ENCODE data around the gene KIF16B.

KIF16B gene

GRCh38 chr20:16493486-16493885 is 79.8 kb downstream of the KIF16B start:
- Histone ChIP-seq H3K4me1 (ENCODE audit: control insufficient read depth, insufficient read depth, low read length) (no peaks in the 10 kb centered on the region), H3K27ac (ENCODE audit: extremely low read depth, low read depth, low read length) (no peak overlapping the region), H3K36me3 (ENCODE audit: control insufficient read depth in 2 of 2, insufficient read depth in 1 of 2, low read length in 2 of 2) (peaks cover 0 to 14% of the 10 kb centered on the region in 2 experiments; a peak in 1 of 3 replicates), H3K9me3 (ENCODE audit: control insufficient read depth, insufficient read depth, low read depth, low read length) (no peaks in the 10 kb centered on the region), H3K4me3 (ENCODE audit: low read depth, low read length) (no peak overlapping the region)
- CTCF ChIA-PET = interaction anchor here (1.0 kb wide), 1 partner anchor 267 kb away, joined by 4 read pairs; no protein-coding TSS in a partner anchor
- TF ChIP-seq ZBTB21 (tag by site-specific recombination; IDR thresholded peaks at IDR 0.05) (no peak), ZNF580 (tag by site-specific recombination; IDR thresholded peaks at IDR 0.05) (no peak), ZNF2 (tag by site-specific recombination; IDR thresholded peaks at IDR 0.05) (no peak), TRIM28 (IDR thresholded peaks at IDR 0.05; ENCODE audit: borderline replicate concordance, low read length) (no peak), ZNF335 (tag by site-specific recombination; conservative IDR thresholded peaks at IDR 0.05) (no peak), YY1 (tag by site-specific recombination; IDR thresholded peaks at IDR 0.05) (no peak), ZNF146 (tag by site-specific recombination; IDR thresholded peaks at IDR 0.05) (no peak), ZBTB1 (tag by site-specific recombination; IDR thresholded peaks at IDR 0.05) (no peak), ZNF24 (tag by site-specific recombination; IDR thresholded peaks at IDR 0.05) (no peak), ZNF416 (tag by site-specific recombination; IDR thresholded peaks at IDR 0.05) (no peak), IKZF3 (tag by site-specific recombination; IDR thresholded peaks at IDR 0.05) (no peak), ZNF514 (tag by site-specific recombination; IDR thresholded peaks at IDR 0.05) (no peak)
- POLR2A ChIA-PET = no interaction called here

- Histone ChIP-seq H3K9me3 (ENCODE audit: control insufficient read depth, insufficient read depth, low read depth, low read length) (no peaks in the 10 kb centered on the region), H3K4me3 (ENCODE audit: low read depth, low read length) (no peak overlapping the region), H3K4me1 (ENCODE audit: control insufficient read depth, insufficient read depth, low read length) (no peaks in the 10 kb centered on the region), H3K27ac (ENCODE audit: extremely low read depth, low read depth, low read length) (no peak overlapping the region), H3K36me3 (ENCODE audit: control insufficient read depth in 2 of 2, insufficient read depth in 1 of 2, low read length in 2 of 2) (peaks cover 0 to 10% of the 10 kb centered on the region in 2 experiments; a peak in 1 of 3 replicates)
- ChIA-PET CTCF (interaction anchor here (0.8 kb wide), 1 partner anchor 9 kb away, joined by 4 read pairs; no protein-coding TSS in a partner anchor), POLR2A (interaction anchor here (0.6 kb wide), 1 partner anchor 954 kb away, joined by 7 read pairs; no protein-coding TSS in a partner anchor)
- TF ChIP-seq WT1 (tag by site-specific recombination; IDR thresholded peaks at IDR 0.05) (no peak), ZBTB6 (tag by site-specific recombination; IDR thresholded peaks at IDR 0.05) (no peak), EGR2 (tag by site-specific recombination; IDR thresholded peaks at IDR 0.05; ENCODE audit: low read depth) (no peak), ZNF324 (tag by site-specific recombination; IDR thresholded peaks at IDR 0.05) (no peak), ZNF16 (tag by site-specific recombination; IDR thresholded peaks at IDR 0.05; ENCODE audit: low read depth) (no peak), MYNN (tag by site-specific recombination; IDR thresholded peaks at IDR 0.05; ENCODE audit: borderline replicate concordance) (no peak), ZNF23 (tag by site-specific recombination; IDR thresholded peaks at IDR 0.05; ENCODE audit: borderline replicate concordance) (no peak), ZFHX2 (tag by site-specific recombination; conservative IDR thresholded peaks at IDR 0.05) (no peak), ZNF10 (tag by site-specific recombination; IDR thresholded peaks at IDR 0.05) (no peak), ZNF580 (tag by site-specific recombination; IDR thresholded peaks at IDR 0.05) (no peak)
Measured at GRCh38 chr20:16491294-16491905, 81.8 kb downstream of the KIF16B start.

- Histone ChIP-seq H3K4me3 (ENCODE audit: low read depth, low read length) (no peak overlapping the region), H3K9me3 (ENCODE audit: control insufficient read depth, insufficient read depth, low read depth, low read length) (no peaks in the 10 kb centered on the region), H3K27ac (ENCODE audit: extremely low read depth, low read depth, low read length) (no peak overlapping the region), H3K36me3 (ENCODE audit: control insufficient read depth in 2 of 2, insufficient read depth in 1 of 2, low read length in 2 of 2) (peaks cover 0 to 10% of the 10 kb centered on the region in 2 experiments; a peak in 1 of 3 replicates), H3K4me1 (ENCODE audit: control insufficient read depth, insufficient read depth, low read length) (no peaks in the 10 kb centered on the region)
- CTCF ChIA-PET = interaction anchor here (0.7 kb wide), 1 partner anchor 310 kb away, joined by 3 read pairs; no protein-coding TSS in a partner anchor
- POLR2A ChIA-PET = no interaction called here
- TF ChIP-seq ZNF830 (tag by site-specific recombination; IDR thresholded peaks at IDR 0.05; ENCODE audit: low read depth) (no peak), ZBTB48 (tag by site-specific recombination; IDR thresholded peaks at IDR 0.05) (no peak), ZBTB44 (tag by site-specific recombination; IDR thresholded peaks at IDR 0.05) (no peak), ZNF513 (tag by site-specific recombination; IDR thresholded peaks at IDR 0.05) (no peak), ZNF549 (tag by site-specific recombination; IDR thresholded peaks at IDR 0.05) (no peak), ZNF449 (tag by site-specific recombination; IDR thresholded peaks at IDR 0.05) (no peak)
Measured at GRCh38 chr20:16490696-16491095, 82.6 kb downstream of the KIF16B start.

Measured in HEK293 (cell line).